Gastrocnemius medialis (tissue), 4 donors: ENCODE data around the gene ACLY. TPM values are rescaled to one million over a fixed set of nuclear protein-coding genes. Genes with fewer than 3 reads are reported as not detected.

Source experiments
- ATAC-seq, 2 donors: fragments of 150-250 bp; one replicate each; pipeline ENCODE4 v1.9.1; 2016
- DNase-seq, 2 donors: peaks; one replicate each; pipeline ENCODE4 v3.0.0-alpha.2; 2019
- H3K27ac ChIP-seq, 4 donors: fragments of 200-600 bp; sonication (generic); 1 replicate in 1 of 4; 2 replicates in 3 of 4; pipeline ENCODE4 v1.5.1; 2016 to 2018; ENCODE audit warnings: mild to moderate bottlenecking in 2 of 4, moderate library complexity in 1 of 4
- H3K27me3 ChIP-seq, 3 donors: fragments of 200-600 bp; sonication (generic) in 2 of 3; 1 replicate in 1 of 3; 2 replicates in 2 of 3; pipeline versions ENCODE4 v1.5.1 to v1.6.0; 2016 to 2019; ENCODE audit warnings: mild to moderate bottlenecking in 1 of 3, moderate library complexity in 1 of 3
- H3K36me3 ChIP-seq, 2 donors: fragments of 200-600 bp; sonication (generic) in 1 of 2; one replicate each; pipeline ENCODE4 v1.5.1; 2017 to 2018
- H3K4me1 ChIP-seq, 2 donors: fragments of 200-600 bp; sonication (generic) in 1 of 2; one replicate each; pipeline ENCODE4 v1.5.1; 2016 to 2017; ENCODE audit warnings: mild to moderate bottlenecking in 2 of 2
- H3K4me3 ChIP-seq, 4 donors: fragments of 200-600 bp; sonication (generic) in 3 of 4; 1 replicate in 1 of 4; 2 replicates in 3 of 4; pipeline ENCODE4 v1.5.1; 2016 to 2019; ENCODE audit warnings: mild to moderate bottlenecking in 2 of 4
- H3K9me3 ChIP-seq, 3 donors: fragments of 200-600 bp; sonication (generic) in 2 of 3; 1 replicate in 1 of 3; 2 replicates in 2 of 3; pipeline ENCODE4 v1.5.1; 2016 to 2019
- CTCF ChIP-seq, 5 experiments: fragments of 450-650 bp in 3 of 5; fragments of 200-600 bp in 2 of 5; sonication (generic) in 2 of 5; IDR thresholded peaks in 4 of 5; conservative IDR thresholded peaks in 1 of 5; 1 replicate in 4 of 5; 2 replicates in 1 of 5; pipeline ENCODE4 v1.5.1; 2016 to 2019; ENCODE audit warnings: antibody characterized with exemption in 5 of 5, mild to moderate bottlenecking in 3 of 5, moderate library complexity in 3 of 5
- POLR2A ChIP-seq, 2 donors: fragments of 450-650 bp; IDR thresholded peaks; one replicate each; pipeline ENCODE4 v1.6.1; 2017; ENCODE audit warnings: antibody characterized with exemption in 2 of 2, mild to moderate bottlenecking in 2 of 2, moderate library complexity in 2 of 2
- in situ Hi-C, 4 donors: fragments of 200-750 bp; cut with MboI; loops; one replicate each; pipeline versions ENCODE4 v1.15.0 to v1.8.0; 2017; ENCODE audit warnings: low sequenced_read_pairs in 4 of 4
- intact Hi-C: fragments of 100-400 bp; cut with DNase I; formaldehyde crosslinking; loops from one replicate; pipeline ENCODE4 v1.15.1; 2023; ENCODE audit warnings: low total_unique reads
- total RNA-seq, 4 donors: library from RNA; depleted of rRNA; stranded (reverse); fragments of >200 nt; gene quantifications; one replicate each; pipeline versions ENCODE4 v1.1.0 to v1.2.3, GENCODE V29; 2016

The ACLY gene
- total RNA-seq, 4 donors from 2014 or later: 20.8 to 35.0 (median 30.7) TPM

GRCh38 chr17:41919840-41920579, 1.3 kb upstream of the ACLY start:
- peak in 1 of 2 donors; percentile 52 for DNase-seq
- H3K4me3 ChIP-seq: peak overlapping the region in 2 of 4 donors; percentile 88 to 97
- intact Hi-C loops (loop anchor here (1.0 kb wide), 1 partner anchor 10 kb away; the partner anchor contains the start of gene ODAD4), in situ Hi-C loops (no loop called here)
- TF ChIP-seq CTCF (IDR thresholded peaks at IDR 0.05 in 4 of 5, conservative IDR thresholded peaks at IDR 0.05 in 1 of 5) (no peak), POLR2A (IDR thresholded peaks at IDR 0.05) (no peak)
- no peak for ATAC-seq
- peak overlapping the region; percentile 86 to 94 (median 90) for H3K27ac ChIP-seq
- H3K36me3 ChIP-seq: no peaks in the 10 kb centered on the region
- H3K9me3 ChIP-seq: no peaks in the 10 kb centered on the region
- no peaks in the 10 kb centered on the region for H3K27me3 ChIP-seq
- H3K4me1 ChIP-seq: peaks cover 14 to 19% of the 10 kb centered on the region in 2 donors

- Histone ChIP-seq H3K27me3 (no peaks in the 10 kb centered on the region), H3K4me1 (peaks cover 14 to 19% of the 10 kb centered on the region in 2 donors), H3K27ac (peak overlapping the region; percentile 86 to 94 (median 90)), H3K36me3 (no peaks in the 10 kb centered on the region), H3K4me3 (peak overlapping the region; percentile 78 to 97 (median 92)), H3K9me3 (no peaks in the 10 kb centered on the region)
- in situ Hi-C loops: no loop called here
- no peak for TF ChIP-seq CTCF (IDR thresholded peaks at IDR 0.05 in 4 of 5, conservative IDR thresholded peaks at IDR 0.05 in 1 of 5)
- TF ChIP-seq POLR2A (IDR thresholded peaks at IDR 0.05): no peak
- ATAC-seq: peak; percentile 66 to 68
- intact Hi-C loops: loop anchor here (1.0 kb wide), 1 partner anchor 11 kb away; the partner anchor contains the start of gene ODAD4
- peak in 1 of 2 donors; percentile 52 for DNase-seq
Measured at GRCh38 chr17:41919165-41919817, 540 bp upstream of the ACLY start.

GRCh38 chr17:41917679-41918313, 955 bp downstream of the ACLY start:
- intact Hi-C loops: no loop called here
- Histone ChIP-seq H3K27me3 (no peaks in the 10 kb centered on the region), H3K36me3 (peaks cover 0 to 7% of the 10 kb centered on the region in 2 donors), H3K4me3 (peak overlapping the region; percentile 78 to 97 (median 92)), H3K4me1 (peaks cover 14 to 19% of the 10 kb centered on the region in 2 donors), H3K27ac (peak overlapping the region; percentile 86 to 94 (median 90)), H3K9me3 (no peaks in the 10 kb centered on the region)
- peak in 1 of 2 donors; percentile 36 for DNase-seq
- ATAC-seq: no peak
- TF ChIP-seq CTCF (IDR thresholded peaks at IDR 0.05 in 4 of 5, conservative IDR thresholded peaks at IDR 0.05 in 1 of 5) (no peak), POLR2A (IDR thresholded peaks at IDR 0.05) (no peak)
- in situ Hi-C loops: no loop called here

- no peak overlapping the region for H3K27ac ChIP-seq
- H3K36me3 ChIP-seq: peaks cover 0 to 13% of the 10 kb centered on the region in 2 donors
- DNase-seq: no peak
- H3K9me3 ChIP-seq: no peaks in the 10 kb centered on the region
- peaks cover 14 to 19% of the 10 kb centered on the region in 2 donors for H3K4me1 ChIP-seq
- TF ChIP-seq CTCF (IDR thresholded peaks at IDR 0.05 in 4 of 5, conservative IDR thresholded peaks at IDR 0.05 in 1 of 5) (no peak), POLR2A (IDR thresholded peaks at IDR 0.05) (no peak)
- no peaks in the 10 kb centered on the region for H3K27me3 ChIP-seq
- no peak for ATAC-seq
- in situ Hi-C loops (no loop called here), intact Hi-C loops (no loop called here)
- H3K4me3 ChIP-seq: peak overlapping the region in 3 of 4 donors; percentile 78 to 96 (median 88)
Measured at GRCh38 chr17:41917192-41917591, 1.6 kb downstream of the ACLY start.
